SKM-1 (cell line): ENCODE results near the gene GSTO2.
A peak's percentile ranks its signal among the peaks of the same experiment; 100 is the strongest.
"Not testable (repeated sequence)": the region's sequence is repeated elsewhere in the genome, so short reads cannot be mapped to it uniquely, and the experiment has no call there.

Experiments used
- DNase-seq: peaks from one replicate; lab custom pipeline; 2025; ENCODE audit not compliant: unreplicated experiment; lab: John Stamatoyannopoulos, UW

Gene GSTO2

GRCh38 chr10:104268713-104269645 is at the start of gene GSTO2:
Gene GSTO2, plus strand, starts transcription at chr10:104269184. Its CDS starts 5,732 bp downstream, at chr10:104274916.
- peak; percentile 95 for DNase-seq

GRCh38 chr10:104220522-104220921 is 48.5 kb upstream of the GSTO2 start:
- DNase-seq = no peak

- DNase-seq = no peak
These were observed 45.7 kb upstream of the GSTO2 start for GRCh38 chr10:104223304-104223703.

GRCh38 chr10:104230490-104230889 is 38.5 kb upstream of the GSTO2 start:
- no peak for DNase-seq

- peak; percentile 71 for DNase-seq
These were observed 37.0 kb upstream of the GSTO2 start, which contains the start of gene CFAP43 for GRCh38 chr10:104231784-104232612. Gene CFAP43, minus strand, starts transcription at chr10:104232364. Its CDS starts 118 bp downstream, at chr10:104232246.

- DNase-seq = no peak
These were observed 36.3 kb upstream of the GSTO2 start for GRCh38 chr10:104232613-104233102.

GRCh38 chr10:104233817-104234216 is 35.2 kb upstream of the GSTO2 start:
- no peak for DNase-seq

- no peak for DNase-seq
These were observed 34.0 kb upstream of the GSTO2 start for GRCh38 chr10:104234934-104235333.

GRCh38 chr10:104235801-104236200 is 33.2 kb upstream of the GSTO2 start:
- DNase-seq = no peak

GRCh38 chr10:104240078-104240477 is 28.9 kb upstream of the GSTO2 start:
- no peak for DNase-seq

- no peak for DNase-seq
These were observed 26.4 kb upstream of the GSTO2 start for GRCh38 chr10:104242545-104242944.

GRCh38 chr10:104243009-104243408 is 26.0 kb upstream of the GSTO2 start:
- not testable (repeated sequence) for DNase-seq

GRCh38 chr10:104243512-104243911 is 25.5 kb upstream of the GSTO2 start:
- DNase-seq = no peak

GRCh38 chr10:104245066-104245632 is 23.8 kb upstream of the GSTO2 start:
- no peak for DNase-seq

GRCh38 chr10:104246976-104247375 is 22.0 kb upstream of the GSTO2 start:
- no peak for DNase-seq

- no peak for DNase-seq
These were observed 21.4 kb upstream of the GSTO2 start for GRCh38 chr10:104247513-104248146.

- DNase-seq = not testable (repeated sequence)
These were observed 20.1 kb upstream of the GSTO2 start for GRCh38 chr10:104248931-104249330.

GRCh38 chr10:104250371-104250770 is 18.6 kb upstream of the GSTO2 start:
- DNase-seq = no peak

GRCh38 chr10:104251443-104251842 is 17.5 kb upstream of the GSTO2 start:
- DNase-seq = no peak

GRCh38 chr10:104252368-104252767 is 16.6 kb upstream of the GSTO2 start:
- DNase-seq = no peak

GRCh38 chr10:104253106-104253505 is 15.9 kb upstream of the GSTO2 start:
- no peak for DNase-seq
